Measurements from ENCODE around the gene LRRFIP1.

The LRRFIP1 gene

GRCh38 chr2:237827421-237827987 lies 200.1 kb downstream of the LRRFIP1 start:
- no peak for TF ChIP-seq CTCF (IDR thresholded peaks at IDR 0.05; ENCODE audit: low read depth, low read length)
- no peak for DNase-seq (ENCODE audit: low read depth in 2 of 2)
- H3K4me3 ChIP-seq (replicated peaks in 1 of 2; ENCODE audit: low read depth in 2 of 2, low read length in 2 of 2) = no peak overlapping the region

Measured in cardiac fibroblast (primary cell).